Measurements from ENCODE around the gene CD68.

Gene CD68

GRCh38 chr17:7579001-7579833, at the start of gene CD68:
CD68 (plus strand) TSS chr17:7579638; CDS start chr17:7579678, 40 bp downstream.
- FAIRE-seq = no peak
- no peak for TF ChIP-seq CTCF (IDR thresholded peaks at IDR 0.05; ENCODE audit: insufficient read depth, missing control alignments)
- no peak for DNase-seq (ENCODE audit: insufficient read length, low spot score)

GRCh38 chr17:7530023-7530900, 49.2 kb upstream of the CD68 start:
- DNase-seq (ENCODE audit: insufficient read length, low spot score) (no peak), FAIRE-seq (no peak)
- TF ChIP-seq CTCF (IDR thresholded peaks at IDR 0.05; ENCODE audit: insufficient read depth, missing control alignments) = no peak

GRCh38 chr17:7538050-7538449, 41.4 kb upstream of the CD68 start:
- no peak for TF ChIP-seq CTCF (IDR thresholded peaks at IDR 0.05; ENCODE audit: insufficient read depth, missing control alignments)
- DNase-seq (ENCODE audit: insufficient read length, low spot score) (no peak), FAIRE-seq (no peak)

- no peak for FAIRE-seq
- DNase-seq (ENCODE audit: insufficient read length, low spot score) = no peak
- TF ChIP-seq CTCF (IDR thresholded peaks at IDR 0.05; ENCODE audit: insufficient read depth, missing control alignments) = no peak
These were observed 40.4 kb upstream of the CD68 start for GRCh38 chr17:7538891-7539545.

- DNase-seq (ENCODE audit: insufficient read length, low spot score) = no peak
- no peak for TF ChIP-seq CTCF (IDR thresholded peaks at IDR 0.05; ENCODE audit: insufficient read depth, missing control alignments)
- no peak for FAIRE-seq
These were observed 38.3 kb upstream of the CD68 start for GRCh38 chr17:7541074-7541621.

GRCh38 chr17:7544911-7545310, 34.5 kb upstream of the CD68 start:
- DNase-seq (ENCODE audit: insufficient read length, low spot score) = no peak
- TF ChIP-seq CTCF (IDR thresholded peaks at IDR 0.05; ENCODE audit: insufficient read depth, missing control alignments) = no peak
- no peak for FAIRE-seq

Data from D721Med (cell line).